MCF 10A (cell line): ENCODE results near the gene FCGR3A. TPM values are rescaled to one million over a fixed set of nuclear protein-coding genes. Genes with fewer than 3 reads are reported as not detected.
"Not testable (repeated sequence)": the region's sequence is repeated elsewhere in the genome, so short reads cannot be mapped to it uniquely, and the experiment has no call there.

Experiments used
- BruUV-seq: library from RNA; stranded (reverse); fragments of 400-500 nt; replicated peaks from 2 replicates; lab custom pipeline; 2021; lab: Mats Ljungman, UMichigan
- CTCF ChIA-PET: fragments of 300-600 bp; sonication (Branson Sonifier 250); formaldehyde crosslinking; extraction: SDS; loops from one replicate; lab custom pipeline; 2021; ENCODE audit warnings: antibody characterized with exemption, inconsistent platforms; lab: Yijun Ruan, JAX
- POLR2A ChIA-PET: fragments of 300-600, 350-650 bp; sonication (Branson Sonifier 250); formaldehyde crosslinking; extraction: SDS; loops from one replicate; lab custom pipeline; 2020; ENCODE audit warnings: antibody characterized with exemption, inconsistent platforms; lab: Yijun Ruan, JAX
- DNase-seq: peaks from one replicate; pipeline ENCODE4 v3.0.0-alpha.2; 2018; ENCODE audit not compliant: unreplicated experiment
- H3K27ac Mint-ChIP-seq: one replicate; pipeline ENCODE4 v1.8.0; 2022; ENCODE audit warnings: mild to moderate bottlenecking, low read depth, mixed read lengths; ENCODE audit not compliant: unreplicated experiment
- H3K27me3 Mint-ChIP-seq: one replicate; pipeline ENCODE4 v1.8.0; 2022; ENCODE audit warnings: mixed read lengths; ENCODE audit not compliant: insufficient read depth, unreplicated experiment
- H3K36me3 Mint-ChIP-seq: one replicate; pipeline ENCODE4 v1.8.0; 2022; ENCODE audit warnings: mild to moderate bottlenecking, moderate library complexity, mixed read lengths; ENCODE audit not compliant: insufficient read depth, unreplicated experiment
- H3K4me1 Mint-ChIP-seq: one replicate; pipeline ENCODE4 v1.8.0; 2022; ENCODE audit warnings: mixed read lengths; ENCODE audit not compliant: insufficient read depth, unreplicated experiment
- H3K4me3 Mint-ChIP-seq: one replicate; pipeline ENCODE4 v1.8.0; 2022; ENCODE audit warnings: mild to moderate bottlenecking, moderate library complexity, mixed read lengths; ENCODE audit not compliant: unreplicated experiment
- H3K9me3 Mint-ChIP-seq: one replicate; pipeline ENCODE4 v1.8.0; 2022; ENCODE audit warnings: mixed read lengths; ENCODE audit not compliant: unreplicated experiment
- intact Hi-C: fragments of 100-400 bp; cut with micrococcal nuclease; formaldehyde crosslinking; loops from 2 replicates; pipeline ENCODE4 v1.14.1; 2022
- total RNA-seq: library from RNA; stranded (reverse); gene quantifications from 2 replicates; pipeline ENCODE4 v1.2.3, GENCODE V29; 2022
- TF ChIP-seq, protein P1 (sequence below): fragments of 200-600 bp; IDR thresholded peaks from one replicate; pipeline ENCODE4 v1.8.0; 2022; ENCODE audit warnings: antibody characterized with exemption, mild to moderate bottlenecking; ENCODE audit not compliant: unreplicated experiment

FCGR3A gene
- total RNA-seq, 1 experiment from 2014 or later: not detected

DNA sequence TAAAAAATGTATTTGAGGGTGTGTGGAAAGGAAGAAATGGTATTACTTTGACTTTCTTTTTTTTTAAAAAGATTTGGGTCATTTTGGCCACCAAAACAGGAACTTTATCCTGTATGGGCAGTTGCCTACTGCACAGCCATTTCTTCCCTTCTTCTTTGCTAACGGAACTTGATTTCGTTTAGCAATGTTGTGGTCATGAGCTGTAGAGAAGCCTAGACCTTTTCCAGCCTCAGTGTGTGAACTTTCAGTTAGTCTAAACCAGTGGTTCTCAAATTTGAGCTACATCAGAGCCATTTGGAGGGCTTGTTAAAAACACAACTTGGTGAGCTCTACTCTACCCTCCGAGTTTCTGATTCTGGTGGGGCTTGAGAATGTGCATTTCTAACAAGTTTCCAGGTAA is 12.8 kb upstream of the FCGR3A start:
- H3K9me3 Mint-ChIP-seq, H3K36me3 Mint-ChIP-seq, H3K27ac Mint-ChIP-seq, POLR2A ChIA-PET, H3K4me3 Mint-ChIP-seq, DNase-seq, H3K4me1 Mint-ChIP-seq, BruUV-seq: not testable (repeated sequence)
- intact Hi-C loops: loop anchor here (10.0 kb wide), 1 partner anchor 82 kb away; no protein-coding TSS in a partner anchor
- CTCF ChIA-PET: interaction anchor here (0.7 kb wide), 1 partner anchor 176 kb away, joined by 3 read pairs; no protein-coding TSS in a partner anchor
- peaks cover 24% of the 10 kb centered on the region for H3K27me3 Mint-ChIP-seq

DNA sequence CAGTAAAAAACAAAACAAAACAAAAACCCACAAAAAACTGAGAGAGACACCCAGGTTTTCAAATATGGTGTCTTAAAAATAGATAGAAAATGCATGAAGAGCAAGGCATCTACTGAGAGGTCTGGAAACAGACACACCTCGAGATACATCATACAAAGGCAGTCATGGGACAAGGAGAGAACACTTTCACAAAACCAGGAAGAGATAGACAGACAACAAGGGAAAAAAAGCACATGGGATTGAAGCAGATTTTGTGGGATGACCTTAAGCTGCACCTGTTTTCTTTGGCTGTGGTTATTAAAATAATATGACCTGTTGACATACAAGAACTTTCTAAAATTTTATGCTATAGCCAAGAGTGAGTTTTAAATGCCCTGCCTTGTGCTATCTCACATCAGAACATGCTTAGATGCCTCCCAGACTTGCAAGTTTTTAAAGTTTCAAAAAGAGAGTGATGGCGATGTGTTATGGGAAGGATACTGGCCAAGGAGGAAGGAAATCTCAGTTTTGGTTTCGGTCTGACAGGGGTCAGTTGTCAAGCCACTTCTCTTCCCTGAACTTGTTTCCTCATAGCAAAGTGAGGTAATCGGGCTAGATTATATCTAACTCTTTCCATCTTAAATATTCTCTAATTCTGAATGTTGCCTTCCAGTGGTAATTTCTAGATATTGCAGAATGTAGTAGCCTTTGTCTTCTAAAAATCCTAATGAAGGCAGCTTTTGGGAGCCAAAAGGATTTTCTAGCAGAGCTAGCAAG is 11.5 kb upstream of the FCGR3A start:
- H3K27ac Mint-ChIP-seq, POLR2A ChIA-PET, H3K4me3 Mint-ChIP-seq, CTCF ChIA-PET, H3K9me3 Mint-ChIP-seq, H3K4me1 Mint-ChIP-seq, BruUV-seq, H3K36me3 Mint-ChIP-seq: not testable (repeated sequence)
- peak; percentile 62 for DNase-seq
- intact Hi-C loops: loop anchor here (10.0 kb wide), 1 partner anchor 84 kb away; no protein-coding TSS in a partner anchor
- TF ChIP-seq, protein P1, sequence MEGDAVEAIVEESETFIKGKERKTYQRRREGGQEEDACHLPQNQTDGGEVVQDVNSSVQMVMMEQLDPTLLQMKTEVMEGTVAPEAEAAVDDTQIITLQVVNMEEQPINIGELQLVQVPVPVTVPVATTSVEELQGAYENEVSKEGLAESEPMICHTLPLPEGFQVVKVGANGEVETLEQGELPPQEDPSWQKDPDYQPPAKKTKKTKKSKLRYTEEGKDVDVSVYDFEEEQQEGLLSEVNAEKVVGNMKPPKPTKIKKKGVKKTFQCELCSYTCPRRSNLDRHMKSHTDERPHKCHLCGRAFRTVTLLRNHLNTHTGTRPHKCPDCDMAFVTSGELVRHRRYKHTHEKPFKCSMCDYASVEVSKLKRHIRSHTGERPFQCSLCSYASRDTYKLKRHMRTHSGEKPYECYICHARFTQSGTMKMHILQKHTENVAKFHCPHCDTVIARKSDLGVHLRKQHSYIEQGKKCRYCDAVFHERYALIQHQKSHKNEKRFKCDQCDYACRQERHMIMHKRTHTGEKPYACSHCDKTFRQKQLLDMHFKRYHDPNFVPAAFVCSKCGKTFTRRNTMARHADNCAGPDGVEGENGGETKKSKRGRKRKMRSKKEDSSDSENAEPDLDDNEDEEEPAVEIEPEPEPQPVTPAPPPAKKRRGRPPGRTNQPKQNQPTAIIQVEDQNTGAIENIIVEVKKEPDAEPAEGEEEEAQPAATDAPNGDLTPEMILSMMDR: peak; percentile 23
- H3K27me3 Mint-ChIP-seq: peaks cover 24% of the 10 kb centered on the region

DNA sequence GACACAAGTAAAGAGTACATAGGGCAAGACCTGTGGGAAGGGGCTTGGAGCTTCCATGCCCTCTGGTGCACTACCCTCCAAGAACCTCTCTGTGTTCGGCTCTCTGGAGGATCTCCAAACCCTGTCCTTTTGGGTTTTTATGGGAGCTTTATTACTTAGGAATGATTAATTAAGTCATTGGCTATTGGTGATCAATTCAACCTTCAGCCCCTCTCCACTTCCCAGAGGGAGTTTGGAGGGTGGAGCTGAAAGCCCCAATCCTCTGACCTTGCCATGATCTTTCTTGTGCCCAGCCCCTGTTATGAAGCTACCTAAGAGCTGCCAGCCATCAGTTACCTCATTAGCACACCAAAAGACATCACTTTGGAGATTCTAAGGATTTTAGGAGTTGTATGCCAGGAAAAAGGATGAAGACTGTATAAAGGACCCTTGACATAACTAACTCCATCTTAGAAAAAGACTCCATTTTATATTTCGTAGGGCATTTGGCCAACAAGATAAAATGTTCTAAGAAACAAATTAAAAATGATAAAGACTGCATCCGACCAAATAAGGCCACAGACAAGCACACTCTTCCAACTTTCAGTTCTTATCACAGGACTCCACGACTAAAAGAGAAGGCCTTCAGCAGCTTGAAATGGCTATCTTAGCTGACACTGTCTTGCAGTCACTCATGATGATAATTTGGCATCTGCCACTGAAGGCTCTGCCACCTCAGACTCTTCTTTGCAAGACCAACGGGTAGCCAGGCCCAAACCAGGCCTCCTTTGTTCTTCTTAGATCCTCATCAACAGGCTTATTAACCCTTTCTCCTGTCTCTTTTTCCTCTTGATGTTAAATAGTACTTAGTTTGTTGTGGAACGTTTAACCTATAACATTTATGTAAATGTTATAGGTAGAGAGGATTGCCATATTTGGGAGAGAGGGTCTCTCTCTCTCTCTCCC is 8.2 kb upstream of the FCGR3A start:
- H3K9me3 Mint-ChIP-seq, DNase-seq, H3K27ac Mint-ChIP-seq, H3K4me3 Mint-ChIP-seq, H3K27me3 Mint-ChIP-seq, H3K4me1 Mint-ChIP-seq, POLR2A ChIA-PET, intact Hi-C loops, H3K36me3 Mint-ChIP-seq, BruUV-seq, CTCF ChIA-PET: not testable (repeated sequence)

DNA sequence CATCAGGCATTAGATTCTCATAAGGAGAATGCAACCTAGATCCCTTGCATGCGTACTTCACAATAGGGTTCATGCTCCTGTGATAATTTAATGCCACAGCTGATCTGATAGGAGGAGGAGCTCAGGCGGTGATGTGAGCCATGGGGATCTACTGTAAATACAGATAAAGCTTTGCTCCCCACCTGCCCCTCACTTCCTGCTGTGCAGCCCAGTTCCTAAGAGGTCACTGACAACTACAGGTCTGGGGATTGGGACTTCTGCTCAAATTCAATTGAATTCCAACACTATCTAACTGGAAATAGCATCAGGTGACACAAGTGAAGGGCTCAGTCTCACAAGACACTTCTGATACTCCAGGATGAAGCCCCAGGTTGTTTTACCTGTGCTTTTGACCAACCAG is 7.4 kb upstream of the FCGR3A start:
- H3K4me3 Mint-ChIP-seq, H3K36me3 Mint-ChIP-seq, POLR2A ChIA-PET, intact Hi-C loops, CTCF ChIA-PET, H3K4me1 Mint-ChIP-seq, H3K27ac Mint-ChIP-seq, DNase-seq, H3K27me3 Mint-ChIP-seq, H3K9me3 Mint-ChIP-seq, BruUV-seq: not testable (repeated sequence)

DNA sequence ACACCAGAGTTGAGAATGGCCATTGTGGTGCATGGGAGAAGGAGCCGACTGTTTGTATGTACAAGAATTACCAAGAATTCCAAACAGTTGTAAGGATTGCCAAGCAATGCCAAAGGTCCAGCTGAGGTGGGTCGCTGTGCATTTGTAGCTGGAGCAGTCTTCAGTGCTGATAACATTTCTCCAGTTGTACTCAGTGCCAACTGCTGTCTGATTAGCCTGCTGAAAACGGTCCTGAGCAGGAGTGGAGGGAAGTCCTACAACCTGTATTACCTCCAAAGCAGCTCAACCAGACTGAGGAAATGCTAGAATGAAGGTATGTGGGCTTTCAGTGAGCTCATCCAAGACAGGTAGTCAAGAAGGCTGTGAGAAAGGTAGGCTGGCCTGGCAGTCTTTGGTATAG is 6.5 kb upstream of the FCGR3A start:
- H3K4me1 Mint-ChIP-seq, H3K4me3 Mint-ChIP-seq, DNase-seq, CTCF ChIA-PET, intact Hi-C loops, BruUV-seq, POLR2A ChIA-PET, H3K27ac Mint-ChIP-seq, H3K9me3 Mint-ChIP-seq, H3K36me3 Mint-ChIP-seq, H3K27me3 Mint-ChIP-seq: not testable (repeated sequence)

DNA sequence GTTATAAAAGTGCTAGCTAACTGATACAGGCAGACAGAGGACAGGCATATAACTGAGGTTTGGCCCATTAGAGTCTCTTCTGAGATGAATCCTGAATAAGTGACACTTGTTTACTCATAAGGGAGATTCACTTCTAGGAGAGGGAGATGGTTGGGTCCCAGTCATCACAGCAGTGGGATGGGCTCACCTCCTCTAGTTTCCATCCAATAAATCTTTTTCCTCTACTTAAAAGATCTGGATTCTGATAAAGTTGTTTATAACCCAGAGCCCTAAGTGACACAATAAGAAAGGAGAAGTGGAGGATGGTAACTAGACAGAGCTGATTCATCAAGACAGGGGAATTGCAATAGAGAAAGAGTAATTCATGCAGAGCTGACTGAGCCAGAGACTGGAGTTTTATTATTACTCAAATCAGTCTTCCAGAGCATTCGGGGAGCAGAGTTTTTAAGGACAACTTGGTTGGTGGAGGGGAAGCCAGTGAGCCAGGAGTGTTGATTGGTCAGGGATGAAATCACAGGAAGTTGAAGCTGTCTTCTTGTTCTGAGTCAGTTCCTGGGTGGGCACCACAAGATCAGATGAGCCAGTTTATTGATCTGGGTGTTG is 5.3 kb upstream of the FCGR3A start:
- CTCF ChIA-PET, H3K36me3 Mint-ChIP-seq, POLR2A ChIA-PET, DNase-seq, intact Hi-C loops, H3K9me3 Mint-ChIP-seq, H3K4me1 Mint-ChIP-seq, BruUV-seq, H3K27me3 Mint-ChIP-seq, H3K4me3 Mint-ChIP-seq, H3K27ac Mint-ChIP-seq: not testable (repeated sequence)

DNA sequence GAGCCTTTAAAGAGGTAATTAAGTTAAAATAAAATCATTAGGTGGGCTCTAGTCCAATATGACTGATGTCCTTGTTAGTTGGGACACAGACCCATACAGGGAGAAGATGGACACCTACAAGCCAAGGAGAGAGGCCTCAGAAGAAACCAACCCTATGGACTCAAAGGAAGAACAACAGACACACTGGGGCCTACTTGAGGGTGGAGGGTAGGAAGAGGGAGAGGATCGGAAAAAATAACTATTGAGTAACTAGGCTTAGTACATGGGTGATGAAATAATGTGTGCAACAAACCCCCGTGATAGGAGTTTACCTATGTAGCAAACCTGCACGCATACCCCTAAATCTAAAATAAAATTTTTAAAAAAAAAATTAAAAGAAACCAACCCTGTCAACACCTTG is 4.7 kb upstream of the FCGR3A start:
- POLR2A ChIA-PET, H3K36me3 Mint-ChIP-seq, DNase-seq, H3K27ac Mint-ChIP-seq, CTCF ChIA-PET, H3K9me3 Mint-ChIP-seq, intact Hi-C loops, H3K4me1 Mint-ChIP-seq, H3K4me3 Mint-ChIP-seq, BruUV-seq, H3K27me3 Mint-ChIP-seq: not testable (repeated sequence)

DNA sequence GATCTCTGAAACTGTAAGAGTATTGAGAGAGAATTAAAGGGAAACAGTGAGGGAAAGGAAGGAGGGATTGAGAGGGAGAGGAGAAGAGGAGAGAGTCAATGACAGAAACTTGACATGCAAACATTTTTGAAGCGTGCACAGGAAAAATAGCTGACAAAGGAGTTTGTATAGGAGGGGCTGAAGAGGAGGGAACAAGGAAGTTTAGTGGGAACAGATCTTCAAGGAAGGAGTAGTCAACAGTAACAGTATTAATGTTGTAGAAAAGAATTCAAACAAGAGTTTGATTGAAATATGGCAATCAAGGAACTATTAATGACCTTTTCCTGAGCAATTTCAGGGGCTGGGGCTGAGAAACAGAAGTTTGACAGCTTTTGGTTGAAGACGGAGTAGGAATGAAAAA is 4.0 kb upstream of the FCGR3A start:
- H3K27ac Mint-ChIP-seq, H3K9me3 Mint-ChIP-seq, H3K27me3 Mint-ChIP-seq, DNase-seq, H3K4me1 Mint-ChIP-seq, H3K36me3 Mint-ChIP-seq, intact Hi-C loops, H3K4me3 Mint-ChIP-seq, CTCF ChIA-PET, BruUV-seq: not testable (repeated sequence)
- POLR2A ChIA-PET: interaction anchor here (0.6 kb wide), 1 partner anchor 177 kb away, joined by 3 read pairs; no protein-coding TSS in a partner anchor
